H1 (cell line): ENCODE measurements around the gene RCBTB2. TPM values are rescaled to one million over a fixed set of nuclear protein-coding genes. Genes with fewer than 3 reads are reported as not detected.

Experiments used
- CTCF ChIA-PET: fragments of 300-600 bp; sonication (Branson Sonifier 250); formaldehyde crosslinking; loops from one replicate; lab custom pipeline; 2021; ENCODE audit not compliant: partially characterized antibody; lab: Charles Lee
- POLR2A ChIA-PET: fragments of 300-600 bp; sonication (Branson Sonifier 250); formaldehyde crosslinking; loops from one replicate; lab custom pipeline; 2021; ENCODE audit warnings: inconsistent platforms; ENCODE audit not compliant: partially characterized antibody; lab: Charles Lee
- DNase-seq, 2 experiments: peaks; one replicate each; pipeline versions ENCODE4 v3.0.0 to v3.0.0-alpha.2; 2010 to 2022; ENCODE audit warnings: low spot score in 2 of 2, low read depth in 1 of 2, mixed read lengths in 1 of 2
- FAIRE-seq: peaks from 2 replicates; lab custom pipeline; 2011; peaks lifted over from hg19 to GRCh38; lab: Jason Lieb, UNC
- H2AFZ ChIP-seq: 2 replicates; pipeline ENCODE4 v1.8.1; 2012; ENCODE audit warnings: low read length, inconsistent platforms
- H2AK5ac ChIP-seq: 2 replicates; pipeline ENCODE4 v1.6.1; 2013; ENCODE audit warnings: low read depth, low read length
- H2BK120ac ChIP-seq: replicated peaks from 2 replicates; pipeline ENCODE3; 2013; ENCODE audit warnings: low read depth, low read length, inconsistent platforms
- H2BK12ac ChIP-seq: 2 replicates; pipeline ENCODE4 v1.6.1; 2013; ENCODE audit warnings: low read depth, low read length
- H2BK15ac ChIP-seq: 2 replicates; pipeline ENCODE4 v1.6.1; 2013; ENCODE audit warnings: low read length
- H2BK20ac ChIP-seq: 2 replicates; pipeline ENCODE4 v1.6.1; 2013; ENCODE audit warnings: low read length
- H2BK5ac ChIP-seq: 2 replicates; pipeline ENCODE4 v1.6.1; 2013; ENCODE audit warnings: low read depth, low read length
- H3K14ac ChIP-seq: 2 replicates; pipeline ENCODE4 v1.6.1; 2013; ENCODE audit warnings: inconsistent platforms; ENCODE audit not compliant: insufficient read length
- H3K18ac ChIP-seq: 2 replicates; pipeline ENCODE4 v1.6.1; 2013; ENCODE audit warnings: low read length; ENCODE audit errors: extremely low read depth
- H3K23ac ChIP-seq: 2 replicates; pipeline ENCODE4 v1.6.1; 2013; ENCODE audit warnings: inconsistent platforms; ENCODE audit not compliant: insufficient read length
- H3K23me2 ChIP-seq: 2 replicates; pipeline ENCODE4 v1.6.1; 2013; ENCODE audit warnings: low read depth, low read length
- H3K27ac ChIP-seq: 2 replicates; pipeline ENCODE4 v1.6.1; 2011; ENCODE audit warnings: low read depth, low read length, inconsistent platforms
- H3K27me3 ChIP-seq, 4 experiments: replicated peaks in 1 of 4; 1 replicate in 1 of 4; 2 replicates in 3 of 4; pipeline versions ENCODE4 v1.6.1 to v1.8.1; 2011 to 2013; ENCODE audit warnings: low read length in 3 of 4, mild to moderate bottlenecking in 3 of 4, inconsistent platforms in 2 of 4, mixed read lengths in 2 of 4, moderate library complexity in 1 of 4; ENCODE audit not compliant: control insufficient read depth in 3 of 4, insufficient read depth in 3 of 4; ENCODE audit errors: extremely low read depth in 1 of 4
- H3K36me3 ChIP-seq, 4 experiments: 2 replicates each; pipeline versions ENCODE4 v1.6.1 to v1.8.1; 2011 to 2013; ENCODE audit warnings: mild to moderate bottlenecking in 4 of 4, low read length in 3 of 4, moderate library complexity in 2 of 4, control low read depth in 1 of 4, inconsistent platforms in 1 of 4; ENCODE audit not compliant: insufficient read depth in 4 of 4, control insufficient read depth in 2 of 4
- H3K4ac ChIP-seq: replicated peaks from 2 replicates; pipeline ENCODE3; 2013; ENCODE audit warnings: low read length, low read depth, mixed read lengths, inconsistent platforms; ENCODE audit not compliant: insufficient read length
- H3K4me1 ChIP-seq, 4 experiments: replicated peaks in 1 of 4; 1 replicate in 1 of 4; 2 replicates in 3 of 4; pipeline versions ENCODE4 v1.6.1 to v1.8.1; 2011 to 2013; ENCODE audit warnings: low read length in 3 of 4, inconsistent platforms in 2 of 4, mixed read lengths in 1 of 4; ENCODE audit not compliant: insufficient read depth in 4 of 4, control insufficient read depth in 3 of 4
- H3K4me2 ChIP-seq, 2 experiments: 2 replicates each; pipeline versions ENCODE4 v1.6.1 to v1.8.1; 2011 to 2013; ENCODE audit warnings: low read depth in 2 of 2, low read length in 2 of 2, control low read depth in 1 of 2, inconsistent platforms in 1 of 2, mild to moderate bottlenecking in 1 of 2; ENCODE audit not compliant: insufficient read depth in 1 of 2
- H3K4me3 ChIP-seq, 4 experiments: fragments of 200-600, 300-600 bp in 1 of 4; sonication (generic), shearing (Covaris generic), sonication (Bioruptor Twin) in 1 of 4; 2 replicates each; pipeline versions ENCODE4 v1.5.1 to v1.8.1; 2011 to 2016; ENCODE audit warnings: low read length in 4 of 4, low read depth in 3 of 4, control low read depth in 2 of 4, inconsistent platforms in 2 of 4, mild to moderate bottlenecking in 2 of 4, mixed read lengths in 1 of 4, moderate library complexity in 1 of 4; ENCODE audit not compliant: insufficient read depth in 2 of 4; ENCODE audit errors: extremely low read depth in 1 of 4
- H3K56ac ChIP-seq: replicated peaks from 2 replicates; pipeline ENCODE3; 2013; ENCODE audit warnings: low read depth, mild to moderate bottlenecking, mixed read lengths, low read length, inconsistent platforms; ENCODE audit not compliant: insufficient read length
- H3K79me1 ChIP-seq: 2 replicates; pipeline ENCODE4 v1.6.1; 2013; ENCODE audit warnings: low read depth, low read length, control low read depth
- H3K79me2 ChIP-seq, 2 experiments: 2 replicates each; pipeline versions ENCODE4 v1.6.1 to v1.8.1; 2012 to 2013; ENCODE audit warnings: low read length in 2 of 2, mild to moderate bottlenecking in 2 of 2, inconsistent platforms in 1 of 2; ENCODE audit not compliant: insufficient read depth in 2 of 2, control insufficient read depth in 1 of 2
- H3K9ac ChIP-seq, 4 experiments: replicated peaks in 1 of 4; 1 replicate in 1 of 4; 2 replicates in 3 of 4; pipeline versions ENCODE4 v1.6.1 to v1.8.1; 2011 to 2013; ENCODE audit warnings: low read depth in 3 of 4, low read length in 3 of 4, control low read depth in 2 of 4, mild to moderate bottlenecking in 2 of 4, moderate library complexity in 2 of 4, inconsistent platforms in 1 of 4; ENCODE audit errors: extremely low read depth in 1 of 4
- H3K9me3 ChIP-seq, 2 experiments: 2 replicates each; pipeline versions ENCODE4 v1.6.1 to v1.8.1; 2012 to 2013; ENCODE audit warnings: mild to moderate bottlenecking in 2 of 2, moderate library complexity in 2 of 2, control low read depth in 1 of 2, inconsistent platforms in 1 of 2, low read depth in 1 of 2, low read length in 1 of 2, mixed read lengths in 1 of 2; ENCODE audit not compliant: insufficient read depth in 2 of 2
- H4K20me1 ChIP-seq, 2 experiments: replicated peaks in 1 of 2; 2 replicates each; pipeline versions ENCODE3 to v1.8.1; 2011 to 2013; ENCODE audit warnings: inconsistent platforms in 2 of 2, low read length in 2 of 2, mild to moderate bottlenecking in 1 of 2; ENCODE audit not compliant: insufficient read depth in 2 of 2, control insufficient read depth in 1 of 2
- H4K5ac ChIP-seq: 2 replicates; pipeline ENCODE4 v1.6.1; 2013; ENCODE audit warnings: low read length, low read depth, mixed read lengths, inconsistent platforms; ENCODE audit not compliant: insufficient read length
- H4K8ac ChIP-seq: 2 replicates; pipeline ENCODE4 v1.8.0; 2013; ENCODE audit warnings: mild to moderate bottlenecking, moderate library complexity, low read length, inconsistent platforms; ENCODE audit not compliant: insufficient read depth; ENCODE audit errors: extremely low read depth
- H4K91ac ChIP-seq: replicated peaks from 2 replicates; pipeline ENCODE3; 2013; ENCODE audit warnings: low read length, mixed read lengths, inconsistent platforms; ENCODE audit not compliant: insufficient read length
- CEBPB ChIP-seq: IDR thresholded peaks from 2 replicates; pipeline ENCODE4 v1.6.1; 2012; ENCODE audit warnings: low read depth, low read length
- MAFK ChIP-seq: IDR thresholded peaks from 2 replicates; pipeline ENCODE4 v1.6.1; 2012; ENCODE audit warnings: low read depth, mild to moderate bottlenecking, improper control_type of control experiment, low read length
- POLR2AphosphoS5 ChIP-seq: IDR thresholded peaks from 2 replicates; pipeline ENCODE4 v1.6.1; 2011; ENCODE audit warnings: low read depth, low read length
- TAF1 ChIP-seq: IDR thresholded peaks from 2 replicates; pipeline ENCODE4 v1.6.1; 2011; ENCODE audit warnings: mild to moderate bottlenecking, low read depth, low read length
- WGBS, 2 experiments: shearing (Covaris generic) in 1 of 2; methylation state at CpG; one replicate each; pipeline versions ENCODE4 v1.1.6 to v1.1.7; 2013 to 2015; ENCODE audit warnings: low lambda C conversion rate in 2 of 2, mixed read lengths in 2 of 2, inconsistent platforms in 1 of 2, low coverage in 1 of 2, missing lambda C conversion rate in 1 of 2; ENCODE audit not compliant: insufficient replicate concordance in 2 of 2, insufficient coverage in 1 of 2, insufficient read length in 1 of 2; ENCODE audit errors: extremely low coverage in 1 of 2, missing lambda C conversion rate in 1 of 2; 5-methylcytosine and 5-hydroxymethylcytosine counted together
- polyA plus RNA-seq, 7 experiments: library from polyadenylated mRNA; depleted of rRNA in 3 of 7; stranded (reverse) in 5 of 7; unstranded in 2 of 7; fragments of >200 nt in 5 of 7; fragments of 200-250 nt in 2 of 7; gene quantifications; 1 replicate in 5 of 7; 2 replicates in 1 of 7; 4 replicates in 1 of 7; pipeline versions ENCODE4 v1.2.1 to v1.2.3, GENCODE V29; 2011 to 2013; ENCODE audit warnings: missing spikeins in 2 of 7, mixed read lengths in 2 of 7
- total RNA-seq: library from RNA; stranded (reverse); fragmentation: NEBNext Ultra II Directional; extraction: Animal tissue kit (Norgen Biotek cat#: 25700); gene quantifications from 2 replicates; pipeline ENCODE4 v1.2.1, GENCODE V29; 2021

Gene RCBTB2
- total and polyA plus RNA-seq, 2 of the 8 experiments (the other 6 are each of a cell fraction or from before 2014, with no cell fraction given): 5.2 to 8.4 TPM

DNA sequence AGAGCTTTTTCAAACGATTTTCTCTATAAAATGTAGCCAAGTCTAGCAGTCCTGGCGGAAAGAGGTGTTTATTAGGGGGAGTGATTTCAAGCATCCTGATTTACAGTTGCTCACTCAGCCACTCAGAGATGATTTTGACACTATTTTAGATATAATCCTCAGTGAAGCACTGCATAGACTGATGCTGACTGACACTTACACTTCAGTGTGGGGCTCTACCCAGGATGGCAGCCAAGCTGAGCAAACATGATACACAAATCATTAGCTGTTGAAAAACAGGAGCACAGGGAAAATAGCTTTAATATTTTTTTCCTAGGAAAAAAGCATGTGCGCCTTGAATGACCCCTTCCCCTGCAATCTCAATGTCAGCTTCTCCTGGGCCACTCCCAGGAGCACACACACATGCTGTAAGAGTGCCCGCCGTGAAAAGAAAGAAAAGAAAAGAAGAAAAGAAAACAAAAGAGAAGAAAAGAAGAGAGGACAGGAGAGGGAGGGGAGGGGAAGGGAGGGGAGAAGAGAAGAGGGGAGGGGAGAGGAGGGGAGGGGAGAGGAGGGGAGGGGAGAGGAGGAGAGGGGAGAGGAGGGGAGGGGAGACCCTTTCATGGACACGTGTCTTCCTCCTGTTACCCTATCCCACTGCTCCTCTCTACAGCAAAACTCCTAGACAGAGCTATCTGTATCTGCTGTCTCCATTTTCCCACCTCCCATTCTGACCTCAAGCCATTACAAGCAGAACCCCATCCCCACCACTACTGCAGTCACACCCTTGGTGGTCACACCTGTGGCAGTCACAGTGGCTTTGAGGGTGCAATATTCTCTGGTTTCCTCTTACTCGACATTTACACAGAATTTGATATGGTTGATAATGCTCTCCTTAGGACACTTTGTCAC lies 36.4 kb downstream of the RCBTB2 start:
- Histone ChIP-seq H3K79me1 (no peaks in the 10 kb centered on the region), H3K36me3 (no peaks in the 10 kb centered on the region; a peak in 1 of 8 replicates), H3K4me1 (peaks cover 0 to 12% (median 1%) of the 10 kb centered on the region in 4 experiments; a peak in 4 of 7 replicates), H2AK5ac (no peak overlapping the region), H3K23me2 (peaks cover 2% of the 10 kb centered on the region; the same call in 1 of the 2 replicates), H2BK12ac (no peak overlapping the region), H2BK15ac (no peak overlapping the region), H2AFZ (no peak overlapping the region), H3K79me2 (no peaks in the 10 kb centered on the region), H3K9ac (no peak overlapping the region), H3K56ac (no peak overlapping the region), H4K5ac (no peak overlapping the region), H2BK20ac (no peak overlapping the region), H4K20me1 (no peaks in the 10 kb centered on the region), H3K4me2 (peak overlapping the region in 1 of 2 experiments; percentile 10; a peak in 1 of 4 replicates), H3K23ac (no peak overlapping the region), H3K9me3 (no peaks in the 10 kb centered on the region), H3K14ac (no peak overlapping the region), H3K27ac (no peak overlapping the region), H2BK120ac (no peak overlapping the region), H4K8ac (no peak overlapping the region), H3K4me3 (no peak overlapping the region), H3K27me3 (no peaks in the 10 kb centered on the region), H4K91ac (no peak overlapping the region), H3K4ac (no peak overlapping the region), H3K18ac (no peak overlapping the region; the same call in 1 of the 2 replicates), H2BK5ac (no peak overlapping the region)
- ChIA-PET POLR2A (interaction anchor here (0.6 kb wide), 1 partner anchor 205 kb away, joined by 4 read pairs; no protein-coding TSS in a partner anchor), CTCF (interaction anchor here (0.7 to 2.3 kb wide), 4 partner anchors 9 to 83 kb away, joined by 3 to 11 read pairs (median 5); no protein-coding TSS in a partner anchor)
- no peak for DNase-seq
- WGBS, 2 experiments: 72% methylated on average over 6 of the region's 7 CpGs; no CpG with 5 or more reads in 1 of the 2 experiments
- FAIRE-seq: no peak
- TF ChIP-seq CEBPB: no peak
- TF ChIP-seq MAFK: no peak
- no peak for TF ChIP-seq POLR2AphosphoS5
- TF ChIP-seq TAF1: no peak
